GM19043 (cell line): ENCODE measurements around the gene RAP1GAP2.
"Not testable (repeated sequence)": the region's sequence is repeated elsewhere in the genome, so short reads cannot be mapped to it uniquely, and the experiment has no call there.

Source experiments
- ATAC-seq: cut with Tn5 transposase; IDR thresholded peaks from one replicate; pipeline ENCODE4 v1.9.1; 2021; ENCODE audit warnings: low read depth; ENCODE audit not compliant: unreplicated experiment

RAP1GAP2 gene

GRCh38 chr17:3032258-3033247 lies 236.3 kb downstream of the RAP1GAP2 start:
- no peak for ATAC-seq

- ATAC-seq = no peak
Measured at GRCh38 chr17:3033248-3033640, 237.0 kb downstream of the RAP1GAP2 start.

GRCh38 chr17:3033741-3034577 lies 237.7 kb downstream of the RAP1GAP2 start:
- ATAC-seq = no peak

GRCh38 chr17:3034578-3034920 lies 238.3 kb downstream of the RAP1GAP2 start:
- ATAC-seq = no peak

- no peak for ATAC-seq
Measured at GRCh38 chr17:3035256-3035967, 239.2 kb downstream of the RAP1GAP2 start.

GRCh38 chr17:3035968-3036280 lies 239.7 kb downstream of the RAP1GAP2 start:
- ATAC-seq = no peak

GRCh38 chr17:3036800-3037199 lies 240.6 kb downstream of the RAP1GAP2 start:
- ATAC-seq = no peak

GRCh38 chr17:3037259-3037658 lies 241.0 kb downstream of the RAP1GAP2 start:
- ATAC-seq = no peak

GRCh38 chr17:3038941-3039340 lies 242.7 kb downstream of the RAP1GAP2 start:
- no peak for ATAC-seq

- ATAC-seq = no peak
Measured at GRCh38 chr17:3039736-3040135, 243.5 kb downstream of the RAP1GAP2 start.

GRCh38 chr17:3040882-3041281 lies 244.6 kb downstream of the RAP1GAP2 start:
- no peak for ATAC-seq

GRCh38 chr17:3043737-3044365 lies 247.6 kb downstream of the RAP1GAP2 start:
- no peak for ATAC-seq

- ATAC-seq = no peak
Measured at GRCh38 chr17:3046753-3047152, 250.5 kb downstream of the RAP1GAP2 start.

- ATAC-seq = peak; percentile 96
Measured at GRCh38 chr17:3048727-3049471, 252.7 kb downstream of the RAP1GAP2 start.

- no peak for ATAC-seq
Measured at GRCh38 chr17:3049705-3050295, 253.6 kb downstream of the RAP1GAP2 start.

GRCh38 chr17:3054868-3055267 lies 258.6 kb downstream of the RAP1GAP2 start:
- not testable (repeated sequence) for ATAC-seq

- ATAC-seq = not testable (repeated sequence)
Measured at GRCh38 chr17:3062824-3063377, 266.7 kb downstream of the RAP1GAP2 start.

GRCh38 chr17:3063507-3063906 lies 267.3 kb downstream of the RAP1GAP2 start, which contains the start of gene OR1D5:
OR1D5 (minus strand) TSS chr17:3063607; CDS start chr17:3063607, 0 bp downstream.
- not testable (repeated sequence) for ATAC-seq

GRCh38 chr17:3065192-3065591 lies 269.0 kb downstream of the RAP1GAP2 start:
- ATAC-seq = not testable (repeated sequence)
